IPS-18c (cell line): ENCODE measurements around the gene ADGRV1.

Experiments used
- H3K4me3 ChIP-seq: 2 replicates; pipeline ENCODE4 v1.7.0; 2013; ENCODE audit warnings: low read depth, mild to moderate bottlenecking, low read length, moderate library complexity; ENCODE audit not compliant: insufficient read depth
- H3K9me3 ChIP-seq: one replicate; pipeline ENCODE4 v1.6.1; 2013; ENCODE audit warnings: mild to moderate bottlenecking, low read length, moderate library complexity; ENCODE audit not compliant: control insufficient read depth, insufficient read depth

The ADGRV1 gene

DNA sequence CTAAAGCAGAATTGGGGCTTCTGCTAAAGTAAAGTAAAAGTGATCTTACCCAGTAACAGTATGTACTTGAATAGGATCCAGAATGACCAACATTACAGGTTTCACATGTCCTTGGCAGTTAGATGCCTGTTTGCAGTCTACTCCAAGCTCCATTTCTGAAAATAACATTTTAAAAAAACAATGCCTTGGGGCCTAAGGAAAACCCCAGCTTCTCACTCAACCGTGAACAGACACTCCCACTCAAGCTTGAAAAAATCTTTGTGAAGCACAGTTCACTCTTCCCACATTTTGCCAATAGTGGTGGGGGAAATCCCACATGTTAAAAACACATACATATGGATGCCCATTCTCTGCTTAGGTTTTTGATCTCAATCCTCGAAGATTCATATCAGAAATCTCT is 520.4 kb downstream of the ADGRV1 start:
- peaks cover 2% of the 10 kb centered on the region for H3K9me3 ChIP-seq
- H3K4me3 ChIP-seq: no peak overlapping the region

DNA sequence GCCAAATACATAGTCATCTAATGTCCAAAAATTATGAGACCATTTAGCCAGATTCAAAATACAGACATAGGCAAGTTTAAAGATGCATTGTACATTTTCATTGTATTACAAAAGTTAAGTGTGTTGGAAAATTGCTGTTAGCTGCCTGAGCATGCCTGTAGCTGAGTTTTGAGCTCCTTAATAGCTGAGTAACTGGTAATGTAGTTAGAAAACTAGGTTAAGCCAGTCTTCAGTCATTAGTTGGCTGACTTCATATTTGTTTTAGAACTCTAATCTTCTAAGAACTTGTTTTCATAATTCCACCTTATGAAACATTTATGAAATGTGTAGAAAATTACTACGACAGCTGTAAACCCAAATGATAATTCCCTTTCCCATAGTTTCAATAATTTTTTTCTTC is 531.2 kb downstream of the ADGRV1 start:
- H3K4me3 ChIP-seq: no peak overlapping the region
- no peaks in the 10 kb centered on the region for H3K9me3 ChIP-seq

DNA sequence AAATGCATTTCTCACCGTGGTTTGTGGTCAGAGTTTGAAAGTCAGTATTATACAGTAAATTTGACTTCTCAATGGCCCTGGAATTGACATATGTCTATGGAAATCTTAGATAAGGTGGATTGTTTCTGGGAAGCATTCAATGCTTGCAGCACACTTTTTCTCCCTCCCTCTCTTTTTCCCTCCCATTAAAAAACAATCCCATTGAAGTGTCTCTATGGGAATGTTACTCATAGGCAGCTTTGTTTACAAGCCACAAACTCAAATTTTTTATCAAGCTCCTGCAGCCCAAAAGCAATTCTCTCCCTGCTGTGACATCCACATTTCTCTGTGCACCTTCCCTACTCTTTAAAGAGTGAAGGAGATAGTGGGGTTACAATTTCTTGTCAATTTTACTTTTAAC is 532.4 kb downstream of the ADGRV1 start:
- no peak overlapping the region for H3K4me3 ChIP-seq
- no peaks in the 10 kb centered on the region for H3K9me3 ChIP-seq

DNA sequence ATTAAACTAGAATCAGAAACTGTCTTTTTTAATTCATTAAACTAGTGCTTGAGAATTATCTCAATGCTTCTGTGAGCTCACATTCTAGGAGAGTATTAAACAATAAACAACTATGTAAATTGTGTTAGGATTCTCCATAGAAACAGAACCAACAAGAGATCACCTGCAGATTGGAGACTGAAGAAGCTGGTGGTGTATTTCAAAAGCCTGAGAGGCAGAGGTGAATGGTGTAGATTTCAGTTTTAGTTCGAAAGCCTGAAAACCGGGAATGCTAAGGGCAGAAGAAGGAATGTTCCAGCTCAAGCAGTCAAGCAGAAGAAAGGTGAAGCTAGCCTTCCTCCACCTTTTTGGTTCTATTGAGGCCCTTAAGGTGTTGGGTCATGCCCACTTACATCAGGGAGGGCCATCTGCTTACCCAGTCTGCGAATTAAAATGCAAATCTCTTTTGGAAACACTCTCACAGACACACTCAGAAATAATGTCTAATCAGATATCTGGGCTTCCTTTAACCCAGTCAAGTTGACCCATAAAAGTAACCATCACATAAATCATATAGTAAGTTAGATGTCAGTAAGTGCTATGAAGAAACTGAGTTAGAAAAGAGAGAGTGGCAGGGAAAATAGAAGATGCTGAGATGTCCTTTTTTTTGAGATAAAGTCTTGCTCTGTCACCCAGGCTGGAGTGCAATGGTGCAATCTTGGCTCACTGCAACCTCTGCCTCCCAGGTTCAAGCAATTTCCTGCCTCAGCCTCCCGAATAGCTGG is 533.1 kb downstream of the ADGRV1 start:
- no peaks in the 10 kb centered on the region for H3K9me3 ChIP-seq
- H3K4me3 ChIP-seq: no peak overlapping the region

DNA sequence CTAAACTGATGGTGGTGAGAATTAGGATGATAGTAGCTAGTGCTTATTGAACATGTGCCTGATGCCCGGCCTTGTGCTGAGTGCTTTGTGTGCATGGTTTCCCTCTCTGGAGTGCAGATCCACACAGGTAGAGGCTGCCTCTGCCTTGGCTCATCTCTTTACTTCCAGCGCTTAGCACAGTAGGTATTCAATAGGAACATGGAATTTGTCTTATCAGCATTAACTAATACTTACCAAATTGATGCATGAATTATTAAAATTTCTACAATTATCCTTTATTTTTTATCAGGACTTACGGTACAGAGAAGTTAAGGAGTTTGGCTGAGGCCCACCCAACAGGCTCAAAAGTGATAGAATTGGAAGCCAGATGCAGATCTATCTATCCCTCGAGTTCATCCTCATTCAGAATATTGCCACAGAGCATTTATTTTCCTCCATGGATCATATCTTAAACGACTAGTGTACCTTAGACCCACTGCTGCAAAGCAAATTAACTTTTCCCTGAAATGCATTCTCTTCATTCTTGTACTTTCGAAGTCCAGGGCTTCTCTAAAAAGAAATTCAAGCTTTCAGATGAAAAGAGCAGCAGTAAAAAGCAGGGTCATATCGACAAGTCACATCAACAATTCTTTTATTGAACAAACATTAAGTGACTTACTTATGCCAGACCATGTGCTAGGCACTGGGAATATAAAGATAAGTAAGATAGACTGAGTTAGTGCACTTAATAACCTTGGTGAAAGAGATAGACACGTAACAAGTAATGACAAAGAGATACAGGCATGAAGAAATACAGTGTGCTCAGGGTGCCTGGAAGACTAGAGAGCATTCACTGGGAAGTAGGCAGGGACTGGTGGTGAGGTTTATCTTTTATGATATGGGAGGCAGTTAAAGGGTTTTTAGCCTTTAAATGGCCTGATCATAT is 534.5 kb downstream of the ADGRV1 start:
- no peak overlapping the region for H3K4me3 ChIP-seq

DNA sequence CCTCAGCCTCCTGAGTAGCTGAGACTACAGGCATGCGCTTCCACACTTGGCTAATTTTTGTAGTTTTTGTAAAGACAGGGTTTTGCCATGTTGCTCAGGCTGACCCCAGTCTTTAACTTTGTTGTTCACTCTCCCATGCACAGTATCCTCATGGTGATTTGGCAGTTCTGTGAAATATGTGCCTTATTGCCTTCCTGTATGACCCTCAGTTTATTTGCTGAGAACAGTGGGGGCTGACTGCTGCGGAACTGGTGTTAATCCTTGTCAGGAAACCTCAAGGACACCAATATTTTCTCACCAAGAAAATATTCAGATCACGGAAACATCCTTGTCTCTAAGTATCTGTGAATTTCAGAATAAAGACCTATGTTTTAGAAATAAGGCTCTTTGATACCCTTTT is 536.7 kb downstream of the ADGRV1 start:
- Histone ChIP-seq H3K4me3 (no peak overlapping the region), H3K9me3 (no peaks in the 10 kb centered on the region)

More for the DNA sequence above, 534.5 kb downstream of the ADGRV1 start:
- no peaks in the 10 kb centered on the region for H3K9me3 ChIP-seq

DNA sequence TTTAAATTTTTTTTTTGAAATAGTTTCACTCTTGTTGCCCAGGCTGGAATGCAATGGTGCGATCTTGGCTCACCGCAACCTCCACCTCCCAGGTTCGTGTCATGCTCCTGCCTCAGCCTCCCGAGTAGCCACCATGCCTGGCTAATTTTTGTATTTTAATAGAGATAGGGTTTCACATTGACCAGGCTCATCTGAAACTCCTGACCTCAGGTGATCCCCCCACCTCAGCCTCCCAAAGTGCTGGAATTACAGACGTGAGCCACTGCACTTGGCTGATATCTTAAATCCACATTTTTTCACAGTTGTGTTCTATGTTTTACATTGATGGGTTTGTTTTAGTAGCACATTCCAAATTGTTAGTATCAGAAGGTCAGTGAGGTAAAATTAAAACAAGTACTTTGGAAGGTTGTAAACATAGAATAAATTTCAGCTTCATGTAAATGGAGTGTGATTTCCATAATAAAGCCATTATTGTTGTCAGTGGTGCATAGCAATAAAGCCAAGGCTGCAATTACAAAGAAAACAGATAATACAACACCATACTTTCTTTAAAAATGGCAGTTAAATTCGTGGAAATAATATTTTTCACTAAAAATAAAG is 537.3 kb downstream of the ADGRV1 start:
- no peak overlapping the region for H3K4me3 ChIP-seq
- H3K9me3 ChIP-seq: no peaks in the 10 kb centered on the region

DNA sequence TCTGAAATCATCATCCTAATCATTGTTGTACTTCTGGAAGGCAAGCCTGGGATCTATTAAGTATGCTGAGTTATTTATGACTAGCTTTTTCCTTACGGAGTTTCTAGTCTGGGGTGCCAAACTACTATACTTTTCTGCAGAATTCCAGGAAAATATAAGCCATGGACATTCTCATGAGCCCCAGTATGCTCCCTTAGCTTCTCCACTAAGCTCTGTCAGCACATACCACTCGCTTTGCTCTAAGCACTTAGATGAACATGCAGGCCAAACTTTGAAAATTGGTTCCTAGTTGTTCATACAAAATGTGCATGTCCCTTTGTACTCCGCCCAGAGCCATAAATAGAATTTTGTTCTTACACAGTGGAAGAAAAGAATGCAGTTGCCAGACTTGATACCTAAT is 539.9 kb downstream of the ADGRV1 start:
- no peak overlapping the region for H3K4me3 ChIP-seq
- no peaks in the 10 kb centered on the region for H3K9me3 ChIP-seq

DNA sequence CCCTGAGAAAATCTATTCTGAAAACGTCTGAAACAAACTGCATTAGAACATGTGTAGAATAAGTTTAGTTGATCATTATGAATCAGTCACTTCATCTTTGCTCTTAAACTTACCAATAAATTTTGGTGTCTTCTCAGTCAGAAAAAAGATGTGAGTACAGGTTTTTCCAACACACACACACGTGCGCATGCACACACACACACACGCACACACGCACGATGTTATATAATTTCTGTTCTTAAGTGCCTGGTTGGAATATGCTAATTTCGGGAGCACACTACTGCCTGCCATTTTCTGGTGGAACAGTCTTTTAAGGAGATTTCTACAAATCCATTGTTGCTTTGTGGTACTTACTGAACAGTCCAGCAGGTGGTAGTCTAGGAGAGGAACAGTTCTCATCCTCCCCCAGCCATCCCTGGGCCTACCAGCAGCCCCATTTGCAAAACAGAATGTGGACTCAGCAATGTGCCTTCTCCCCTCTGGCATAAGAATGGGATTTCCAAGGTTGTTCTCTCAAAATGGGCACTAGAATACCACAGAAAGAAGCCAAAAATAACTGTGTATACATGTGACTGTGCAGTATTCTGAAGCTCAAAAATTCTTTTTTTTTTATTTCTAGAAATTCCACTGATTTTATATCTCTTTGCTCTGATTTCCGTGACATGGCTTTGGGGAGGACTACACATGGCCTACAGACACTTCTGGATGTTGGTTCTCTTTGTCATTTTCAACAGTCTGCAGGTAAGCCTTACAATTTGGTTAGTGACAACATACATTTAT is 543.2 kb downstream of the ADGRV1 start:
- H3K9me3 ChIP-seq: no peaks in the 10 kb centered on the region
- no peak overlapping the region for H3K4me3 ChIP-seq

DNA sequence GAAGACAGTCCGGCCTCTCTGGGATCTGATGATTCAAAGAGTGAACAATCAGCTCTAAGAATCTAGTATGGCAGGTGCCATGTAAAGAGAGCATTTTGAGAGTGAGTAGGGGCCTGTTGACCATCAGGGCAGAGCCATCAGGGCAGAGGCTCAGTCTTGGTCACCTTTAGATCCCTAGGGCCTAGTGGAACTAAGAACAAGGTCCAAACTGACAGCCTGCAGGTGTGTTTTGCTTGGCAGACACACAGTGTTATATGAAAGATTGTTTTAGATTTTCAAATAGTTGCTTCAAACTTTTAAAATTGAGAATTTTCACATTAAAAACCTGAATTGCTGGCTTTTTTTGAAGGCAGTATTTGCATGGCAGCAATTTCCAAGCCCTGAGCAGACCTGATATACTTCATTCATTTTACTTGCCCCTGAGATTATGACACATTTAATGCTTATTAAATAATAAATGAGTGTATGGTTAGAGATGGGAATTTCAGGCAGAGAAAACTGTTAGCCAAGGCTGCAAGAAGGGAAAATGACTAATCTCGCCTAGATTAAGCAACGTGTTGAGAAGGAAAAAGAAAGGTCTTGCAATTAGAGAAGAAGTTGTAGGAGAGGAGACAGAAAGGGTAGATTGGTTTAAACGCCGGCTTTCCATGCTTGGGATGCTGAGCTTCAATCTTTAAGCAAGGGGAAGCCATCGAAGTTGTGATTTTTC is 544.9 kb downstream of the ADGRV1 start:
- Histone ChIP-seq H3K9me3 (no peaks in the 10 kb centered on the region), H3K4me3 (no peak overlapping the region)

DNA sequence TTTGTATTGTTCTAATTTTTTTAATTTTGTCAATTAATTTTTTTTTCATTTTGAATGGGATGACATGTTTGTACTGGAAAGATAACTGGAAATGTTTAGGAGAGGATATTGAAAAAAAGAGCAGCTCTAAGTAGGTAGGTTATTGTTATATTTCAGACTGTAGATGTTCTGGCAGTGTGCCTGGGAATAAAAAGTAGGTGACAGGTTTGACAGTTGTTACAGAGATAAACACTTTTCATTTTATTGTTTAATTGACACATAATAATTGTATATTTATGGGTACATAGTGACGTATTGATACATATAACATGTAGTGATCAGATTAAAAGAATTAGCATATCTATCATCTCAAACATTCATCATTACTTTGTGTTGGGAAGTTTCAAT is 545.5 kb downstream of the ADGRV1 start:
- Histone ChIP-seq H3K9me3 (no peaks in the 10 kb centered on the region), H3K4me3 (no peak overlapping the region)

DNA sequence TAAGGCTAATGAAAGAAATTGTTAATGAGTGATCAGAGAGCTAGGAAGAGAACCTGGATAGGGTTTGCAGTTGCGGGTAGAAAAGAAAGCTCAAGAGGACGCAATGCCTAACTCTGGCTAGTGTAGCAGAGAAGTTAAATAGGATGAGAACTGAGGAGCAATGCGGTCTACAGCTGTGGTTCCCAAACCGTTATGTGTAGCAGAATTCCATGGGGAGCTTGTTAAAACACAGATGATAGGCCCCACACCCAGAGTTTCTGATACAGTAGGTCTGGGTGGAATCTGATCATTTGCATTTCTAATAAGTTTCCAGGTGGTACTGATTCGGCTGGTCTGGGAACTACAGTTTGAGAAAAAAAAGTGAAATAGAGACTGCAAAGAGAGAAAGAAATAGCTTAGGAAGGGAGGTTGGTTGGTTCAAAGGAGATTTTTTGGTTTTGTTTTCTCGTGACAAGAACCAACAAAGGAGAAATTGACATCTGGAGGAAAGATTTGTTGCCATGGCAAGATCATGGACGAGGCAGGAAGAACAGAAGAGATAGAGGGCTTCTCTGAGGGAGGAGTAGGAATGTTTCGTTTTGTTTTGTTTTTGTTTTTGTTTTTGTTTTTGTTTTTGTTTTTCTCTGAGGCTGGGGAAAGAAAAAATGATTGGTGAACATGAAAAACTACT is 548.4 kb downstream of the ADGRV1 start:
- H3K4me3 ChIP-seq: no peak overlapping the region

DNA sequence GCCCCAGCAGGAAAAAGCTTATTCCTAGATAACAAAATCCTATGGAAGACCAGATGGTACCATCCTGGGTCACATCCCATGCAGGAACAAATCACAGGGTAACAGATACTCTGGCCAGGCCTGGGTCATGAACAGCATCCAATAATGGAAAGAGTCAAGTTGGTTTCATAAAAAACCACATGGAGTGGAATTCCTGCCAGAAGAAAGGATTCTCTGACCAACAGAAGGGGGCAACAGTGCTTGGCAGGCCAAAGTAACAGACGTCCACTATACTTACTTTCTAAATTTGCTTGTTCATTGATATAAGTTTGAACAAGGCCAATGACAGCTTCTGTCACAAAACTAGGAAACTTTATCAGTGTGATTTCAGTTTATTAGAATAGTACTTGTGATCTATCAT is 551.0 kb downstream of the ADGRV1 start:
- H3K4me3 ChIP-seq: no peak overlapping the region
- no peaks in the 10 kb centered on the region for H3K9me3 ChIP-seq

More for the DNA sequence above, 548.4 kb downstream of the ADGRV1 start:
- no peaks in the 10 kb centered on the region for H3K9me3 ChIP-seq

DNA sequence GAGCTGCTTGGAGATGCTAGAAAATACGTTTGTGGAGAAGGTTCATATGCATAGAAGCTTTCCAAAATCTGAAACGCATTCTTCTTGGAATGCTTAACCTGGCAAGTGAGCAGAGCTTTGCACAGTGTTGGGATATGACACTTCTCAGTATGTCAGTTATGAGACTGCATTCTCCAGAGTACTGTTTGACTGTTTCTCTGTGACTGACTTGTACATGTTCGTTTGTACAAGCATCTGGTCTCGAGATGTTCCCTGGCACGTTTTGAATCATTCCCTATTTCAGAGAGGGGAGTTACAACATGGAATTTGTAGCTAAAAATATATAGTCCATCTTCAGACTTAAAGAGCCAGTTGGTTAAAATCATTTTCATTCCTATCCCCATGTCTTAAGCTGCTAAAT is 552.1 kb downstream of the ADGRV1 start:
- Histone ChIP-seq H3K4me3 (no peak overlapping the region), H3K9me3 (no peaks in the 10 kb centered on the region)

DNA sequence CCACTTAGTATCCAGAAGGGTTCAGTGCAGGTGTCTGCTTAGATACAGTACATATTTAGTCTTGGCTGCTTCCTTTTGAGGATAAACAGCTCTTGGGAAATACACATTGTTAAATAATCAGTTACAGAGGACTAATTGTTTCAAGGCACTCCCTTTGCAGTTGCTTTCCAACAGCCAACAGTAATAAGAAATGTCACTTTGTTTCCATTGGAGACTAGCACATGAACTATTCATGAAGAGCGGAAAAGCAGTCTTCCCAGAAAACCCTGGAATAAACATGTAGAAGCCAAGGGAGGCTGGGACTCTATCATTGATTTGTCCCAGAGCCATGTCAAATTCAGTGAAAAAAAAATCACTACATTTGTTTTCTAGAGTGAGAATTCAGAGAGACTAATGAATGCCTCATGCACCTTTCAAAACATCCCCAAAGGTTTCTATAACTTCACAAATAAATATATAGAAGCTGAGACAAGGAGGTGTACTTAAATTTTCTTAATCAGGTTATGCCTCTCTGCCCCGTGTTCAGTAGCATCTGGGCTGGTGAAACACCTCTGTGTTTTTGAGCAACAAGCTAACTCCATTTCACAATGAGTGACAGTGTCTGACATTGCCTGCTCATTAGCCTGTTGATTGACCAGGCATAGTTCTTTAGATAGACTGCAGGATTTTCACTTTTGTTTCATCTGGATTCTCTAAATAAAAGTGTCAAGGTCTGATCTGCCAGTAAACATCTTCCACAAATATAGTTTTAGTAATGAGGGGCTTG is 553.1 kb downstream of the ADGRV1 start:
- no peak overlapping the region for H3K4me3 ChIP-seq

DNA sequence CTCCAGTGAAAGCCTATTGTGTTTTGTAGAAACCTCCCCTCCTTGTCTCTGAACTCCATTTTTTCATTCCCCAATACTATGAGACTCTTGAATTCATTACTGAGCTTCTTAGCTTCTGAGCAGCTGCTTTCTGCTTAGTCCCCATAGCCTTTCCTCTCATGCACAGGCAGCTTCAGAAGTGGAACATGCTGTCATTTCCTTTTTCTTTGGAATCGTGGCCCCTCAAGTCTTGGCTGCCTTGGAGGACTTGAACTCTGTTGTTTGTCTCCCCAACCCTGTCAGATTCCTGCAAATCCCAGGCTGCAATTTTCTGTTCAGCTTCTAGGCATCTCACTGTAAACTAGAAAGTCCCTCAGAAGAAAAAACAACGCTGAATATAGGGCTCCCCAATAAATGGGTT is 556.1 kb downstream of the ADGRV1 start:
- H3K9me3 ChIP-seq: no peaks in the 10 kb centered on the region

More for the DNA sequence above, 553.1 kb downstream of the ADGRV1 start:
- no peaks in the 10 kb centered on the region for H3K9me3 ChIP-seq

More for the DNA sequence above, 556.1 kb downstream of the ADGRV1 start:
- H3K4me3 ChIP-seq: no peak overlapping the region
